Spleen (tissue), 7 donors: Measurements from ENCODE around the gene DNAAF1.

Experiments used
- CTCF ChIP-seq, 11 experiments: fragments of 200-600 bp in 7 of 11; fragments of 450-650 bp in 4 of 11; sonication (generic) in 4 of 11; IDR thresholded peaks in 8 of 11; conservative IDR thresholded peaks in 3 of 11; 1 replicate in 7 of 11; 2 replicates in 4 of 11; pipeline versions ENCODE4 v1.4.0 to v1.8.0; 2016 to 2021; ENCODE audit warnings: antibody characterized with exemption in 11 of 11, inconsistent platforms in 4 of 11, mild to moderate bottlenecking in 1 of 11
- POLR2AphosphoS5 ChIP-seq, 3 donors: sonication (generic); formaldehyde crosslinking; IDR thresholded peaks; one replicate each; pipeline ENCODE4 v1.5.1; 2017; ENCODE audit warnings: antibody characterized with exemption in 3 of 3
- donor health status: DM: no; HTN: no; CAD: no; lungs with moderate emphysema.
- donor health status: DM: no; HTN: no; CAD: no.
- donor health status: DM: no; HTN: no; CAD: no.

GRCh38 chr16:84111525-84111924 is 33.6 kb upstream of the DNAAF1 start:
- TF ChIP-seq CTCF (IDR thresholded peaks at IDR 0.05 in 8 of 11, conservative IDR thresholded peaks at IDR 0.05 in 3 of 11) = no peak
- TF ChIP-seq POLR2AphosphoS5 (IDR thresholded peaks at IDR 0.05) = no peak
